ENCODE data around the gene SMAD2.

DNA sequence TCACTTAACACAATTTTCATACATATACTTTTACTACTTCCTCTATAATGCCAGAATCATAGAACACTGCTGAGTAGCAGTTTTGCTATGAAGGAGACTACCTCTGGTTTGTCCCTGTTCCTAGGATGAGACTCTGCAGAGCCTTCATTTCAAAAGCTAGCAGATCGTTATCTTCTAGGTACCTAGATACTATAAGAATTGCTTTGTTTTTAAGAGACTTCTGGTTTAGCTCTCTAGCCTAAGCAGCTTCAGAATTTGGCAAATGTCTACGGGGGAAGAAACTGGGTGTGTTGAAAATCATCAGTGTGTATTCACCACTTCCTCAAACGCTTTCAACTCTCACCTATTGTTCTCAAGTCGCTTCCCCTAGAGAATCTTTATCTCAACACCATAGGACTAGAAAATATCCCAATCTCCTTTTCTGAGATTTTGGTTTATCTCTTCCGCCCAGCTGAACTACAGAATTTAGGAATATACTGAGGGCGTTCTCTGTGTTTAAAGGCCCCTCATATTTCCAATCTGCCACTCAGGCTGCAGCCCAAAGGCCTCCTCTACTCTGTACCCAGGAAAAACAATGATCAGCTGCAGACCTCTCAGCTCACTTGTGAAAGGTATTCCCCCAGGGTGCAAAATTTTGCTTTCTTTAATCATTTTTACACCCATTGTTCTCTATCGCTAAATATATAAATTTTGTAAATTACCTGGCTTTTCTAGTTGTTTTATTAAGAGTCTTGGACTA is 28.7 kb downstream of the SMAD2 start:
- TF ChIP-seq, protein P1, sequence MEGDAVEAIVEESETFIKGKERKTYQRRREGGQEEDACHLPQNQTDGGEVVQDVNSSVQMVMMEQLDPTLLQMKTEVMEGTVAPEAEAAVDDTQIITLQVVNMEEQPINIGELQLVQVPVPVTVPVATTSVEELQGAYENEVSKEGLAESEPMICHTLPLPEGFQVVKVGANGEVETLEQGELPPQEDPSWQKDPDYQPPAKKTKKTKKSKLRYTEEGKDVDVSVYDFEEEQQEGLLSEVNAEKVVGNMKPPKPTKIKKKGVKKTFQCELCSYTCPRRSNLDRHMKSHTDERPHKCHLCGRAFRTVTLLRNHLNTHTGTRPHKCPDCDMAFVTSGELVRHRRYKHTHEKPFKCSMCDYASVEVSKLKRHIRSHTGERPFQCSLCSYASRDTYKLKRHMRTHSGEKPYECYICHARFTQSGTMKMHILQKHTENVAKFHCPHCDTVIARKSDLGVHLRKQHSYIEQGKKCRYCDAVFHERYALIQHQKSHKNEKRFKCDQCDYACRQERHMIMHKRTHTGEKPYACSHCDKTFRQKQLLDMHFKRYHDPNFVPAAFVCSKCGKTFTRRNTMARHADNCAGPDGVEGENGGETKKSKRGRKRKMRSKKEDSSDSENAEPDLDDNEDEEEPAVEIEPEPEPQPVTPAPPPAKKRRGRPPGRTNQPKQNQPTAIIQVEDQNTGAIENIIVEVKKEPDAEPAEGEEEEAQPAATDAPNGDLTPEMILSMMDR (IDR thresholded peaks at IDR 0.05; ENCODE audit: low read depth, low read length): no peak
- TF ChIP-seq EZH2phosphoT487 (IDR thresholded peaks at IDR 0.05; ENCODE audit: low read depth): no peak
